ENCODE results near the gene PRPS1. TPM values are rescaled to one million over a fixed set of nuclear protein-coding genes. Genes with fewer than 3 reads are reported as not detected.
"Not testable (repeated sequence)": the region's sequence is repeated elsewhere in the genome, so short reads cannot be mapped to it uniquely, and the experiment has no call there.

PRPS1 gene
- total RNA-seq, 2 experiments from 2014 or later, result 66.5 to 70.4 TPM

GRCh38 chrX:107603429-107604159, 24.7 kb upstream of the PRPS1 start:
- Mint-ChIP-seq H3K4me3 (no peak overlapping the region), H3K27me3 (no peaks in the 10 kb centered on the region), H3K9me3 (no peaks in the 10 kb centered on the region), H3K27ac (no peak overlapping the region), H3K36me3 (ENCODE audit: low read depth) (no peaks in the 10 kb centered on the region), H3K4me1 (ENCODE audit: low read depth) (no peaks in the 10 kb centered on the region)
- POLR2A ChIA-PET, result no interaction called here
- intact Hi-C loops (cut with DNase I, micrococcal nuclease), result no loop called here
- no peak overlapping the region for H3K27ac ChIP-seq (ENCODE audit: low read depth in 1 of 2, low read length in 2 of 2)
- no peaks in the 10 kb centered on the region for H3K27me3 ChIP-seq (ENCODE audit: control insufficient read depth in 1 of 2, insufficient read depth in 2 of 2, low read length in 2 of 2)
- TF ChIP-seq CTCF (IDR thresholded peaks at IDR 0.05), result no peak
- DNase-seq (no peak), ATAC-seq (ENCODE audit: poor library complexity) (no peak)
- no peaks in the 10 kb centered on the region for H3K4me1 ChIP-seq (ENCODE audit: insufficient read depth, low read length)
- H3K9me3 ChIP-seq (ENCODE audit: control insufficient read depth in 1 of 2, insufficient read depth in 1 of 2, low read length in 2 of 2), result no peaks in the 10 kb centered on the region
- no peaks in the 10 kb centered on the region for H3K36me3 ChIP-seq (ENCODE audit: insufficient read depth, low read length)
- no peak overlapping the region for H3K4me3 ChIP-seq (ENCODE audit: low read length)
- CTCF ChIA-PET, result no interaction called here

GRCh38 chrX:107609061-107609460, 19.2 kb upstream of the PRPS1 start:
- POLR2A ChIA-PET; ATAC-seq (ENCODE audit: poor library complexity); H3K4me3 ChIP-seq (ENCODE audit: low read length); CTCF ChIA-PET; H3K27ac ChIP-seq (ENCODE audit: low read depth in 1 of 2, low read length in 2 of 2); intact Hi-C loops (cut with DNase I, micrococcal nuclease); H3K27me3 Mint-ChIP-seq; H3K9me3 Mint-ChIP-seq; H3K4me1 ChIP-seq (ENCODE audit: insufficient read depth, low read length); H3K36me3 ChIP-seq (ENCODE audit: insufficient read depth, low read length); DNase-seq; H3K4me3 Mint-ChIP-seq; H3K27ac Mint-ChIP-seq; H3K36me3 Mint-ChIP-seq (ENCODE audit: low read depth); H3K27me3 ChIP-seq (ENCODE audit: control insufficient read depth in 1 of 2, insufficient read depth in 2 of 2, low read length in 2 of 2); H3K9me3 ChIP-seq (ENCODE audit: control insufficient read depth in 1 of 2, insufficient read depth in 1 of 2, low read length in 2 of 2); H3K4me1 Mint-ChIP-seq (ENCODE audit: low read depth): not testable (repeated sequence)

- H3K27ac Mint-ChIP-seq, result no peak overlapping the region
Measured at GRCh38 chrX:107610667-107611066, 17.6 kb upstream of the PRPS1 start.

More at GRCh38 chrX:107610667-107611066, 17.6 kb upstream of the PRPS1 start:
- H3K9me3 Mint-ChIP-seq, result no peaks in the 10 kb centered on the region
- no peaks in the 10 kb centered on the region for H3K27me3 Mint-ChIP-seq
- H3K36me3 Mint-ChIP-seq (ENCODE audit: low read depth), result no peaks in the 10 kb centered on the region
- ChIA-PET CTCF (interaction anchor here (0.7 kb wide), 1 partner anchor 1054 kb away, joined by 3 read pairs; no protein-coding TSS in a partner anchor), POLR2A (no interaction called here)
- no peak for TF ChIP-seq CTCF (IDR thresholded peaks at IDR 0.05)
- no peaks in the 10 kb centered on the region for H3K4me1 Mint-ChIP-seq (ENCODE audit: low read depth)
- H3K27me3 ChIP-seq (ENCODE audit: control insufficient read depth in 1 of 2, insufficient read depth in 2 of 2, low read length in 2 of 2), result no peaks in the 10 kb centered on the region
- H3K9me3 ChIP-seq (ENCODE audit: control insufficient read depth in 1 of 2, insufficient read depth in 1 of 2, low read length in 2 of 2), result no peaks in the 10 kb centered on the region
- DNase-seq, result no peak
- no peak for ATAC-seq (ENCODE audit: poor library complexity)
- no peak overlapping the region for H3K4me3 ChIP-seq (ENCODE audit: low read length)
- no peaks in the 10 kb centered on the region for H3K4me1 ChIP-seq (ENCODE audit: insufficient read depth, low read length)
- H3K27ac ChIP-seq (ENCODE audit: low read depth in 1 of 2, low read length in 2 of 2), result no peak overlapping the region
- no peak overlapping the region for H3K4me3 Mint-ChIP-seq
- H3K36me3 ChIP-seq (ENCODE audit: insufficient read depth, low read length), result no peaks in the 10 kb centered on the region
- intact Hi-C loops (cut with DNase I, micrococcal nuclease), result no loop called here
